Suprapubic skin (tissue), 4 donors: ENCODE data around the gene KLHL15. TPM values are rescaled to one million over a fixed set of nuclear protein-coding genes. Genes with fewer than 3 reads are reported as not detected.

Experiments used
- DNase-seq, 2 donors: peaks; one replicate each; pipeline ENCODE4 v3.0.0-alpha.2; 2019; ENCODE audit warnings: low spot score in 2 of 2
- H3K27ac ChIP-seq: fragments of 200-600 bp; sonication (generic); one replicate; pipeline ENCODE4 v1.5.1; 2019
- H3K27me3 ChIP-seq: fragments of 200-600 bp; sonication (generic); one replicate; pipeline ENCODE4 v1.5.1; 2019
- H3K36me3 ChIP-seq: fragments of 200-600 bp; sonication (generic); one replicate; pipeline ENCODE4 v1.5.1; 2019
- H3K4me1 ChIP-seq: fragments of 200-600 bp; sonication (generic); one replicate; pipeline ENCODE4 v1.5.1; 2019
- H3K4me3 ChIP-seq: fragments of 200-600 bp; sonication (generic); one replicate; pipeline ENCODE4 v1.5.1; 2019; ENCODE audit warnings: mild to moderate bottlenecking
- H3K9me3 ChIP-seq: fragments of 200-600 bp; sonication (generic); one replicate; pipeline ENCODE4 v1.5.1; 2019
- EP300 ChIP-seq: sonication (generic); formaldehyde crosslinking; IDR thresholded peaks from one replicate; pipeline ENCODE4 v1.6.1; 2017; ENCODE audit warnings: antibody characterized with exemption
- POLR2A ChIP-seq, 2 donors: fragments of 450-650 bp; IDR thresholded peaks; one replicate each; pipeline ENCODE4 v1.6.1; 2017; ENCODE audit warnings: antibody characterized with exemption in 2 of 2, mild to moderate bottlenecking in 2 of 2, moderate library complexity in 2 of 2
- POLR2AphosphoS5 ChIP-seq, 3 donors: sonication (generic); formaldehyde crosslinking; IDR thresholded peaks; one replicate each; pipeline ENCODE4 v1.6.1; 2017; ENCODE audit warnings: antibody characterized with exemption in 3 of 3
- WGBS: methylation state at CpG from one replicate; pipeline ENCODE4 v1.1.5; 2018; 5-methylcytosine and 5-hydroxymethylcytosine counted together
- total RNA-seq, 4 donors: library from RNA; depleted of rRNA; stranded (reverse); fragments of >200 nt; gene quantifications; one replicate each; pipeline ENCODE4 v1.1.0, GENCODE V29; 2016
- TF ChIP-seq, protein P1 (sequence below), 2 donors: fragments of 200-600 bp in 1 of 2; fragments of 450-650 bp in 1 of 2; sonication (generic) in 1 of 2; IDR thresholded peaks; one replicate each; pipeline ENCODE4 v1.5.1; 2016 to 2019; ENCODE audit warnings: antibody characterized with exemption in 2 of 2, mild to moderate bottlenecking in 1 of 2, moderate library complexity in 1 of 2

KLHL15 gene
- total RNA-seq, 4 donors from 2014 or later: 6.0 to 9.6 (median 7.4) TPM

DNA sequence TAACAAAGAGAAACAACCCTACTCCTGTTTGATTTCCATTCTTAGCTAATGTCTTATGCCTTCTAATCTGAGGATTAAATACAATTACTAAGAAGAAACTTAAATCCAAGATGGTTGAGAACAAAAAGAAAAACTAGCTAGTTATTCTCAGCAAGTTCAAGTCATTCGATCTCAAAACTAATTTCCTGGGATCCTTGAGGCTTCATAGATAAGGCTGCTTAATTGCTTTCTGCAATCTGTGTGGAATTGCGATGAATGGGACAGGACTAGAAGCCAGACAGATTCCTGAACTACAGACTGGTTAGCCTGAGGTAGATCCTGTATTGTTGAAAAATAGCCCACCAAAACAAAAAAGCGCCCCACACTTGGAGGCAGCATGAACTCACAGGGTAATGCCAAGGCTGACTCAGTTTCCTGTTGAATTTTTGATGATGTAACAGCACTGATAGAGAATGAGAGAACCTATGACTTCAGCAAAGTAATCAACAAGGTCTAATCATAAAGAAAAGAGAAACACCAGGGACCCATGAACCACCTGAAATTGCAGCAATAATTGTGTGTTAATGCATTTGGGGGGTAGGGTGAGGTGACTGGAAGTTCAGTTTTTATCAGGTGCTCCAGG is 33.9 kb downstream of the KLHL15 start:
- Histone ChIP-seq H3K9me3 (no peaks in the 10 kb centered on the region), H3K36me3 (peaks cover 4% of the 10 kb centered on the region), H3K27ac (no peak overlapping the region), H3K4me1 (no peaks in the 10 kb centered on the region), H3K27me3 (no peaks in the 10 kb centered on the region), H3K4me3 (no peak overlapping the region)
- WGBS: 74% methylated on average over 3 of the region's 3 CpGs
- DNase-seq: no peak
- no peak for TF ChIP-seq POLR2AphosphoS5 (IDR thresholded peaks at IDR 0.05)

DNA sequence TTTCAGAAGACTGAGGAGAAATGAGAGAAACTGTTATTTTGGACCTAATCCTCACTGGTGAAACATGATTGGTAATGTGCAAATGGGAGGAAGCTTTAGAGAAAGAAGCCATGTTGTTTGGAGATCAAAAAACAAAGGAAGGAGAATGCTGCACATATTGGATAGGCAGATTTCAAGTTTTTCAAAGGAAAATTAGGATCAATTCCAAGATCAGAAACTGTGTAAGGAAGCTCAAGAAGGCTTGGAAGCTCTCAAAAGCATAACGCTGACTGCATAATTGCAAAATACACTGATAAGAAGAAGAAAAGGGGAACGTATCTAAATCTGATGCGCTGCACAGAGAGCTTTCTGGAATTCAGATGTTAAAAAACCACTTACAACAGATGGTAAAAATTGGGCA is 34.6 kb downstream of the KLHL15 start:
- TF ChIP-seq EP300 (no peak), POLR2AphosphoS5 (IDR thresholded peaks at IDR 0.05) (no peak), POLR2A (IDR thresholded peaks at IDR 0.05) (no peak)
- TF ChIP-seq, protein P1, sequence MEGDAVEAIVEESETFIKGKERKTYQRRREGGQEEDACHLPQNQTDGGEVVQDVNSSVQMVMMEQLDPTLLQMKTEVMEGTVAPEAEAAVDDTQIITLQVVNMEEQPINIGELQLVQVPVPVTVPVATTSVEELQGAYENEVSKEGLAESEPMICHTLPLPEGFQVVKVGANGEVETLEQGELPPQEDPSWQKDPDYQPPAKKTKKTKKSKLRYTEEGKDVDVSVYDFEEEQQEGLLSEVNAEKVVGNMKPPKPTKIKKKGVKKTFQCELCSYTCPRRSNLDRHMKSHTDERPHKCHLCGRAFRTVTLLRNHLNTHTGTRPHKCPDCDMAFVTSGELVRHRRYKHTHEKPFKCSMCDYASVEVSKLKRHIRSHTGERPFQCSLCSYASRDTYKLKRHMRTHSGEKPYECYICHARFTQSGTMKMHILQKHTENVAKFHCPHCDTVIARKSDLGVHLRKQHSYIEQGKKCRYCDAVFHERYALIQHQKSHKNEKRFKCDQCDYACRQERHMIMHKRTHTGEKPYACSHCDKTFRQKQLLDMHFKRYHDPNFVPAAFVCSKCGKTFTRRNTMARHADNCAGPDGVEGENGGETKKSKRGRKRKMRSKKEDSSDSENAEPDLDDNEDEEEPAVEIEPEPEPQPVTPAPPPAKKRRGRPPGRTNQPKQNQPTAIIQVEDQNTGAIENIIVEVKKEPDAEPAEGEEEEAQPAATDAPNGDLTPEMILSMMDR (IDR thresholded peaks at IDR 0.05): no peak
- Histone ChIP-seq H3K36me3 (peaks cover 11% of the 10 kb centered on the region), H3K27me3 (no peaks in the 10 kb centered on the region), H3K9me3 (no peaks in the 10 kb centered on the region), H3K4me1 (no peaks in the 10 kb centered on the region), H3K27ac (no peak overlapping the region), H3K4me3 (no peak overlapping the region)
- 87% methylated on average over 3 of the region's 3 CpGs for WGBS
- DNase-seq: no peak

DNA sequence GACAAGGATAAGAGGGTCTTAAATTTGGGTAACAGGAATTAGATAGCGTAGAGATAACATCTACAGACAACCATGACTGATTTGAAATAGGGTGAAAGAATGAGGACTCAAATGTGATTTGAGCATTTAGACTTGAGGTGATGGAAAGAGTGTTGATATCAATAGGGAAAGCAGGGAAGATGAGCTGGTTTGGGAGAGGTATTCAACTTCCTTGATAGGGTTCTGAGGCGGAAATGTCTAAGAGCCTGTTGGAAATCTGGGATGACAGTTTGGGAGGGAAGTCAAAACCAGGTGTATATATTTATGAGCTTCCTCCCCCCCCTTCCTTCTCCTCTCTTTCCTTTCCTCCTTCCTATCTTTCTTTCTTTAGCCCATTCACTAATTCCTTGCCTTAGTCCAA is 36.5 kb downstream of the KLHL15 start:
- peaks cover 13% of the 10 kb centered on the region for H3K36me3 ChIP-seq
- no peak for DNase-seq
- no peaks in the 10 kb centered on the region for H3K9me3 ChIP-seq
- H3K27me3 ChIP-seq: no peaks in the 10 kb centered on the region
- H3K4me3 ChIP-seq: no peak overlapping the region
- TF ChIP-seq POLR2A (IDR thresholded peaks at IDR 0.05) (no peak), POLR2AphosphoS5 (IDR thresholded peaks at IDR 0.05) (no peak), EP300 (no peak)
- TF ChIP-seq, protein P1 (IDR thresholded peaks at IDR 0.05): no peak
- 83% methylated on average over 2 of the region's 2 CpGs for WGBS
- no peak overlapping the region for H3K27ac ChIP-seq
- H3K4me1 ChIP-seq: no peaks in the 10 kb centered on the region

DNA sequence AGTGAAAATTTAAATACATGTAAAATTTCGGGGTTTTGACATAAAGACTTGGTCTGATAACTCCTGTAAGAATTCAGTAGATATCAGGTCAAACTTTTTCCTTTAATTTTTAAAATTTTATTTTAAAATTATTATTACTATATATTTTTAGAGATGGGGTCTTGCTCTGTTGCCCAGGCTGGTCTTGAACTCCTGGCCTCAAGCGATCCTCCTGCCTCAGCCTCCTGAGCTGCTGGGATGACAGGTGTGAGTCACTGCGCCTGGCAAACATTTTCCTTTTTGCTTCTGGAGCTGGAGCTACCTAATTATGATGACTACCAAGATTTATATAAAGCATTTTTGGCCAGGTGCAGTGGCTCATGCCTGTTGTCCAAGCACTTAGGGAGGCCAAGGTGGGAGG is 37.3 kb downstream of the KLHL15 start:
- 94% methylated on average over 3 of the region's 3 CpGs for WGBS
- Histone ChIP-seq H3K36me3 (peaks cover 13% of the 10 kb centered on the region), H3K4me3 (no peak overlapping the region), H3K4me1 (no peaks in the 10 kb centered on the region), H3K27ac (no peak overlapping the region), H3K27me3 (no peaks in the 10 kb centered on the region), H3K9me3 (no peaks in the 10 kb centered on the region)
- TF ChIP-seq, protein P1 (IDR thresholded peaks at IDR 0.05): no peak
- TF ChIP-seq EP300: no peak
- no peak for TF ChIP-seq POLR2AphosphoS5 (IDR thresholded peaks at IDR 0.05)
- TF ChIP-seq POLR2A (IDR thresholded peaks at IDR 0.05): no peak
- no peak for DNase-seq

DNA sequence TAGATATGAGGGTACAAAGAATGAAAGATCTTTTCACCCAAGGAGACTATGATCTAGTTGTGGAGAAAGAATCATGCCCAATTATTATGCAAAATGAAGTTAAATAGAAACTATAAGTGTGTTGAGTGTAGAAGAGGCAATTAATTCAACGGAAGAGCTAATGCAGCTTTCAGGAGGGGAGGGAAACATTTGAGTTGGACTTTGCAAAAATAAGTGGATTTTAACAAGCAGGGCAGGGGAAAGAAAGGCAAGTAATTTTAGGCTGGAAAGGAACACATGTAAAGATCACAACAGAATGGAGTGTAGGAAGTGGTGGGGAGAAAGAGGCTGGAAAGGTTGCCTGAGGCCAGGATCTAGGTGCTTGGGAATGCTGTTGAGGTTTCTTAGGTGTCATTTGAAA is 44.1 kb downstream of the KLHL15 start:
- Histone ChIP-seq H3K36me3 (peaks cover 7% of the 10 kb centered on the region), H3K27ac (no peak overlapping the region), H3K4me3 (no peak overlapping the region), H3K27me3 (no peaks in the 10 kb centered on the region), H3K9me3 (no peaks in the 10 kb centered on the region), H3K4me1 (no peaks in the 10 kb centered on the region)
- TF ChIP-seq POLR2A (IDR thresholded peaks at IDR 0.05): no peak
- no peak for TF ChIP-seq EP300
- TF ChIP-seq POLR2AphosphoS5 (IDR thresholded peaks at IDR 0.05): no peak
- TF ChIP-seq, protein P1 (IDR thresholded peaks at IDR 0.05): no peak
- WGBS: 83% methylated on average over 1 of the region's 1 CpG
- DNase-seq: no peak

DNA sequence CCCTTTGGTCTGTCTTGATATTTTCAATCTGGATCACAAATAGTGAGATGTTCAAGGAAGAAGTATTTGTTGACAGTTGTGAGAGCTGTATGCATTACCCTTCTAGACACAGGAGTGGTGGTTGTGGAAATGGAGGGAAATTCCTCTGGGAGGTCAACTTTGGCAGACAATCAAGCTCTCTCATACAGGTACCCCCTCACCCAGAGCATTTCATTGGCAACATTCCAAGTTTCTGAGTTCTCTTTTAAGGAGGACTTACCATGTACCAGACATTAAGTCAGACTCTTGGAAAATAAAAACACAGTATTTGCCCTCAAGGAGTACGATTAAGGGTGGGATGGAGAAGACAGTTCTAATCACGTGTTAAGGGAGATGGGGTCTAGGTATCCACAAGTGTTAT is 45.3 kb downstream of the KLHL15 start:
- no peak for DNase-seq
- WGBS: 84% methylated on average over 2 of the region's 2 CpGs
- no peaks in the 10 kb centered on the region for H3K36me3 ChIP-seq
- no peaks in the 10 kb centered on the region for H3K9me3 ChIP-seq
- H3K27me3 ChIP-seq: no peaks in the 10 kb centered on the region
- H3K4me3 ChIP-seq: no peak overlapping the region
- TF ChIP-seq POLR2AphosphoS5 (IDR thresholded peaks at IDR 0.05) (no peak), EP300 (no peak), POLR2A (IDR thresholded peaks at IDR 0.05) (no peak)
- TF ChIP-seq, protein P1 (IDR thresholded peaks at IDR 0.05): no peak
- no peak overlapping the region for H3K27ac ChIP-seq
- no peaks in the 10 kb centered on the region for H3K4me1 ChIP-seq
